Thyroid gland (tissue), 4 donors: ENCODE measurements around the gene LILRA1. TPM values are rescaled to one million over a fixed set of nuclear protein-coding genes. Genes with fewer than 3 reads are reported as not detected.
"Not testable (repeated sequence)": the region's sequence is repeated elsewhere in the genome, so short reads cannot be mapped to it uniquely, and the experiment has no call there.

Source experiments
- DNase-seq, 2 donors: peaks; one replicate each; pipeline ENCODE4 v3.0.0-alpha.2; 2019
- H3K27ac ChIP-seq, 3 donors: fragments of 200-600 bp; sonication (generic); 1 replicate in 2 of 3; 2 replicates in 1 of 3; pipeline ENCODE4 v1.5.1; 2016 to 2019; ENCODE audit warnings: mild to moderate bottlenecking in 1 of 3, moderate library complexity in 1 of 3
- H3K27me3 ChIP-seq: fragments of 200-600 bp; sonication (generic); one replicate; pipeline ENCODE4 v1.5.1; 2019
- H3K36me3 ChIP-seq, 2 donors: fragments of 200-600 bp; sonication (generic); one replicate each; pipeline ENCODE4 v1.5.1; 2016 to 2019
- H3K4me1 ChIP-seq, 2 donors: fragments of 200-600 bp; sonication (generic); one replicate each; pipeline ENCODE4 v1.5.1; 2017 to 2019
- H3K4me3 ChIP-seq, 3 donors: fragments of 200-600 bp; sonication (generic); replicated peaks in 1 of 3; 1 replicate in 2 of 3; 2 replicates in 1 of 3; pipeline ENCODE4 v1.5.1; 2016; ENCODE audit warnings: mild to moderate bottlenecking in 1 of 3
- H3K9me3 ChIP-seq: fragments of 200-600 bp; sonication (generic); one replicate; pipeline ENCODE4 v1.5.1; 2017
- POLR2A ChIP-seq, 2 donors: fragments of 450-650 bp; IDR thresholded peaks; one replicate each; pipeline ENCODE4 v1.6.1; 2017; ENCODE audit warnings: antibody characterized with exemption in 2 of 2, mild to moderate bottlenecking in 2 of 2, moderate library complexity in 1 of 2
- WGBS, 2 donors: methylation state at CpG; one replicate each; pipeline ENCODE4 v1.1.5; 2017; 5-methylcytosine and 5-hydroxymethylcytosine counted together
- intact Hi-C: fragments of 100-400 bp; cut with DNase I; formaldehyde crosslinking; loops from one replicate; pipeline ENCODE4 v1.15.1; 2023
- total RNA-seq, 4 donors: library from RNA; depleted of rRNA; stranded (reverse); fragments of >200 nt; gene quantifications; one replicate each; pipeline ENCODE4 v1.2.3, GENCODE V29; 2016
- TF ChIP-seq, protein P1 (sequence below), 6 experiments: fragments of 200-600 bp in 3 of 6; fragments of 450-650 bp in 3 of 6; sonication (generic) in 3 of 6; IDR thresholded peaks; one replicate each; pipeline ENCODE4 v1.5.1; 2016 to 2019; ENCODE audit warnings: antibody characterized with exemption in 6 of 6, mild to moderate bottlenecking in 2 of 6, inconsistent platforms in 1 of 6, moderate library complexity in 1 of 6

LILRA1 gene
- total RNA-seq, 4 donors from 2014 or later, result 0.54 TPM; not detected in 3

DNA sequence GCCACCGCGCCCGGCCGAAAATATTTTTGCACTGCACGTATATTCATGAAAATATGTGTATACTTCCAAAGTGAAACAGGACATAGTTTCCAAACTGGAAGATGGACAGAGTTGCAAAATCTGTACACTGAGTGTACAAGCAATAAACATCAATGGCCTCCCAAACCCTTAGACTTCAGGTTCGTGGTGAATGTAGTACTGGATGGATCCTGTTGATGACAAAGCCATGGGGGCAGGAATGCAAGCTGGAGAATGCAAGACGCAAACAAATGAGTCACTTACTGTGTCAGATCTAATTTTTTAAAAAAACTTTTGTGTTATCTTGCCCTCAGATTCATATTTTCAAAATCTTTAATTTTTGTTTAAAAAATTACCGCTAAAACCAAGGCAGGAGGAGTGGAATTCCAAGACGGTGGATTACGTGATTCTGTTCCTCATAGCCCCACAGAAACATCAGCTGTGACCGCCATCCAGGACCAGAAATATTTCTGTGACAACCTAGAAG, 32.5 kb upstream of the LILRA1 start:
- Histone ChIP-seq H3K4me1 (no peaks in the 10 kb centered on the region), H3K27me3 (no peaks in the 10 kb centered on the region), H3K9me3 (no peaks in the 10 kb centered on the region), H3K36me3 (no peaks in the 10 kb centered on the region), H3K4me3 (no peak overlapping the region), H3K27ac (no peak overlapping the region)
- 89 to 91% methylated on average over 11 of the region's 11 CpGs for WGBS, 2 donors
- intact Hi-C loops, result no loop called here
- DNase-seq, result no peak
- no peak for TF ChIP-seq POLR2A (IDR thresholded peaks at IDR 0.05)
- TF ChIP-seq, protein P1, sequence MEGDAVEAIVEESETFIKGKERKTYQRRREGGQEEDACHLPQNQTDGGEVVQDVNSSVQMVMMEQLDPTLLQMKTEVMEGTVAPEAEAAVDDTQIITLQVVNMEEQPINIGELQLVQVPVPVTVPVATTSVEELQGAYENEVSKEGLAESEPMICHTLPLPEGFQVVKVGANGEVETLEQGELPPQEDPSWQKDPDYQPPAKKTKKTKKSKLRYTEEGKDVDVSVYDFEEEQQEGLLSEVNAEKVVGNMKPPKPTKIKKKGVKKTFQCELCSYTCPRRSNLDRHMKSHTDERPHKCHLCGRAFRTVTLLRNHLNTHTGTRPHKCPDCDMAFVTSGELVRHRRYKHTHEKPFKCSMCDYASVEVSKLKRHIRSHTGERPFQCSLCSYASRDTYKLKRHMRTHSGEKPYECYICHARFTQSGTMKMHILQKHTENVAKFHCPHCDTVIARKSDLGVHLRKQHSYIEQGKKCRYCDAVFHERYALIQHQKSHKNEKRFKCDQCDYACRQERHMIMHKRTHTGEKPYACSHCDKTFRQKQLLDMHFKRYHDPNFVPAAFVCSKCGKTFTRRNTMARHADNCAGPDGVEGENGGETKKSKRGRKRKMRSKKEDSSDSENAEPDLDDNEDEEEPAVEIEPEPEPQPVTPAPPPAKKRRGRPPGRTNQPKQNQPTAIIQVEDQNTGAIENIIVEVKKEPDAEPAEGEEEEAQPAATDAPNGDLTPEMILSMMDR (IDR thresholded peaks at IDR 0.05), result no peak

DNA sequence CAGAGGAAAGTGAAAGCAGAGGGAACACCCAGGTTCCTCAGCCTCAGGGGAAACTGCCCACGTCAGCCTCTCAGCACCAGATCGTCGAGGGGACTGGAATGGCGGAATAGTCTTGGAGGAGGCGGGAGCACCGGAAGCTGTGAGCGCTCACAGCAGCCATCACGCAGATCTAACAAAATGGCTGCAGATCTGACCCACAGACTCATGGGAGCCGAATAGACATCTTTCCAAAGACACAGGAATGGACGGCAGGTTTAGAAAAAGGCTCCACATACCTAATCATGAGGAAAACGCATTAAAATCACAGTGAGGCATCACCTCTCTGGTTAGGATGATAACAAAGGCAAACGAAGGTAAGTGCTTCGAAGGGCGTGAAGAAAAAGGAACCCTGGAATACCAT, 31.6 kb upstream of the LILRA1 start:
- TF ChIP-seq POLR2A (IDR thresholded peaks at IDR 0.05), result no peak
- TF ChIP-seq, protein P1 (IDR thresholded peaks at IDR 0.05), result no peak
- 83 to 87% methylated on average over 14 of the region's 14 CpGs for WGBS, 2 donors
- Histone ChIP-seq H3K27me3 (no peaks in the 10 kb centered on the region), H3K4me3 (no peak overlapping the region), H3K4me1 (no peaks in the 10 kb centered on the region), H3K27ac (no peak overlapping the region), H3K9me3 (no peaks in the 10 kb centered on the region), H3K36me3 (no peaks in the 10 kb centered on the region)
- no peak for DNase-seq
- intact Hi-C loops, result no loop called here

DNA sequence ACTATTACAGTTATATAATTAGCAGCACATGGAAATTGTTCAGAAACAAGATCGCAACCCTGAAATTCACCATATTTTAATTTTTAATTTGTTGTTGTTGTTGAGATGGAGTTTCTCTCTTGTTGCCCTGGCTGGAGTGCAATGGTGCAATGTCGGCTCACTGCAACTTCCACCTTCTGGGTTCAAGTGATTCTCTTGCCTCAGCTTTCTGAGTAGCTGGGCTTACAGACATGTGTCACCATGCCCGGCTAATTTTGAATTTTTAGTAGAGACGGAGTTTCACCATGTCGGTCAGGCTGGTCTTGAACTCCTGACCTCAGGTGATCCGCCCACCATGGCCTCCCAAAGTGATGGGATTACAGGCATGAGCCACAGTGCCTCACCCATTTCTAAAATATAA, 30.2 kb upstream of the LILRA1 start:
- DNase-seq, result not testable (repeated sequence)

DNA sequence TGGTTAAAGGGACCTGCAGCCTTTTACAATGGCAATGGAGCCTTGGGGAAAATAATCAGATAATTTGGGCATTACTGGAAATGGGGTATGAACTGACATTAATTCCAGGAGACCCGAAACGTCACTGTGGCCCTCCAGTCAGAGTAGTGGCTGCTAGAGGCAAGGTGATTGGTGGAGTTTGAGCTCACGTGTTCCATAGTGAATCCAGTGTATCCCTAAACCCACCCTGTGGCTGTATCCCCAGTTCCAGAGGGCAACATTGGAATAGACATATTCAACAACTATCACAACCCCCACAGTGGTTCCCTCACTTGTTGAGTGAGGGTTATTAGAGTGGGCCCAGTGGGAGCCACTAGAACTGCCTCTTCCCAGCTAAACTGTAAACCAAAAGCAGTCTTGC, 23.1 kb upstream of the LILRA1 start:
- DNase-seq, result no peak
- Histone ChIP-seq H3K36me3 (no peaks in the 10 kb centered on the region), H3K4me3 (no peak overlapping the region), H3K27me3 (no peaks in the 10 kb centered on the region), H3K27ac (no peak overlapping the region), H3K4me1 (no peaks in the 10 kb centered on the region), H3K9me3 (no peaks in the 10 kb centered on the region)
- TF ChIP-seq, protein P1 (IDR thresholded peaks at IDR 0.05), result no peak
- no peak for TF ChIP-seq POLR2A (IDR thresholded peaks at IDR 0.05)
- intact Hi-C loops, result no loop called here
- WGBS, 2 donors, result 76% methylated on average over 3 of the region's 3 CpGs

More for the DNA sequence above, 30.2 kb upstream of the LILRA1 start:
- H3K4me3 ChIP-seq, H3K27me3 ChIP-seq, H3K27ac ChIP-seq, H3K9me3 ChIP-seq, intact Hi-C loops, H3K36me3 ChIP-seq, H3K4me1 ChIP-seq: not testable (repeated sequence)
- WGBS, 2 donors, result 83 to 90% methylated on average over 6 of the region's 6 CpGs

DNA sequence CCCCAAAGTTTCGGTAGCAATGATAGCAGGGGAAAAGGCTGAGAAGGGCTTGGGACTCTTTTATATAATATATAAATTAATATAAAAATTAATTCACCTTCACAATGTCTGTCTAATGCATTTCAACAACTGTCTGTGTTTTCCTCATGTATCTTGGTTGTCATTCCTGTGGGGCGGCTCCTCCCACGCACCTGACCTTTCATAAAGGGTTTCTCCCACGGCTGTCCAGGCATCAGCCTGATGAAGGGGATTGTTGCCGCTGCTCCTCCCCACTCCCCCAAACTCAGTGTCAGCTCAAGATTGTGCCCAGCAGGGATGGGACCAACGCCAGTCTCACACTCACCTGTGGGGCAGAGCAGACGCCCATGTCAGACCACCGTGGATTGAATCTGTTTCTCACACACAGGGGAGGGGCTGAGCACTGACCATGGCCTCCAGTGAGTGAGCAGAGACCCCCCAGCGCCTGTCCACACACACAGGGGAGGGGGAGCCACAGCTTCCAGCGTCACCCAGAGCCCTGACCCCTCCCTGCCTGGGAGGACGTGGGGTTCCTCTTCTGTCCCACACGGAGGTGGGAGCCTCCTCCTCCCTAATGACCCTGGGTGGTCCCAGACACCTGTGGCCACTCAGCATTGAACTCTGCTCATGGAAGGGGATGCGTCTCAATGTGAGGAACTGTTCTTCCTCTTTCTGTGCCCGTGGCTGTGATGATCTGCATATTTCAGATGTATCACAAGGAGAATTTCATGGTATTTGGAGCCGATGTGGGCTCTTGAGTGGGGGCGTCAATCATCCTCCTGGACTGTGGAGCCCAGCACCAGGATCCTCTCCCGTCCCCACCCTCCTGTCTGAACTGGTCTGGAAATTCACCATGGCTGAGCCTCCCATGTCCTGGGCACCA, 21.5 kb upstream of the LILRA1 start:
- H3K36me3 ChIP-seq, intact Hi-C loops, H3K4me1 ChIP-seq, DNase-seq, H3K9me3 ChIP-seq, H3K27me3 ChIP-seq, H3K4me3 ChIP-seq, H3K27ac ChIP-seq: not testable (repeated sequence)
- 61% methylated on average over 13 to 16 of the region's 17 CpGs for WGBS, 2 donors

DNA sequence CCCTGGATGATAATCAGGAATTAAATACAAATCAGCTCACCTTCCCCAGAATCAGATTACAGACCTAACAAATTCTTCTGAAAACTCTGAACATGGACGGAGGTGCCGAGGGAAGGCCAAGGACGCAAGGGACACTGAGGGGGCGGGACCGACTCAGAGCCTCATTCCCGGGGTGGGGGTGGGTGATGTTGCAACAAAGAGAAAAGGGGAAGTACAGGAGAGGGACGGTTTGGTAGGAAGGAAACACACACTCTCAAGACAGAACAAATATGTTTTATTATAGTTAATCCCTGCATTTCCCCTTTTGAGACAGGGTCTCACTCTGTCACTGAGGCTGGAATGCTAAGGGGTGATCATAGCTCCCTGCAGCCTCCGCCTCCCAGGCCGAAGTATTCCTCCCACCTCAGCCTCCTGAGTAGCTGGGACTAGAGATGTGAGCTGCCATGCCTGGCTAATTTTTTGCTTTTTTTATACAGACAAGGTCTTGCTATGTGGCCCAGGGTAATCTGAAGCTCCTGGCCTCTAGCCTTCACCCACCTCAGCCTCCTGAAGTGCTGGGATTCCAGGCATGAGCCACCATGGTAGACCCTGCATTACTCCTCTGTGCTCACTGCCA, 20.6 kb upstream of the LILRA1 start:
- Histone ChIP-seq H3K36me3 (no peaks in the 10 kb centered on the region), H3K9me3 (no peaks in the 10 kb centered on the region), H3K27me3 (no peaks in the 10 kb centered on the region), H3K4me1 (no peaks in the 10 kb centered on the region), H3K4me3 (no peak overlapping the region), H3K27ac (no peak overlapping the region)
- TF ChIP-seq, protein P1 (IDR thresholded peaks at IDR 0.05), result no peak
- TF ChIP-seq POLR2A (IDR thresholded peaks at IDR 0.05), result no peak
- no peak for DNase-seq
- 51 to 55% methylated on average over 9 of the region's 9 CpGs for WGBS, 2 donors
- intact Hi-C loops, result no loop called here
